ENCODE data around the gene PLA2G6. TPM values are rescaled to one million over a fixed set of nuclear protein-coding genes. Genes with fewer than 3 reads are reported as not detected.
"Not testable (repeated sequence)": the region's sequence is repeated elsewhere in the genome, so short reads cannot be mapped to it uniquely, and the experiment has no call there.

PLA2G6 gene
- total RNA-seq, 2 donors from 2014 or later: 61.5 to 138 TPM

GRCh38 chr22:38081636-38081940 is 100.0 kb downstream of the PLA2G6 start:
- no peaks in the 10 kb centered on the region for H3K9me3 ChIP-seq
- WGBS: 13% methylated on average over 10 of the region's 17 CpGs
- no peaks in the 10 kb centered on the region for H3K36me3 ChIP-seq
- peak overlapping the region; percentile 9 to 21 for H3K4me3 ChIP-seq
- peaks cover 9% of the 10 kb centered on the region for H3K4me1 ChIP-seq (replicated peaks)
- H3K27me3 ChIP-seq (replicated peaks; ENCODE audit: insufficient read depth): no peaks in the 10 kb centered on the region
- DNase-seq (ENCODE audit: low spot score): no peak
- H3K27ac ChIP-seq: peak overlapping the region; percentile 50 to 54
- TF ChIP-seq POLR2AphosphoS5 (IDR thresholded peaks at IDR 0.05) (no peak), POLR2A (IDR thresholded peaks at IDR 0.05) (no peak), CTCF (IDR thresholded peaks at IDR 0.05) (no peak)
- intact Hi-C loops (cut with DNase I): no loop called here

DNA sequence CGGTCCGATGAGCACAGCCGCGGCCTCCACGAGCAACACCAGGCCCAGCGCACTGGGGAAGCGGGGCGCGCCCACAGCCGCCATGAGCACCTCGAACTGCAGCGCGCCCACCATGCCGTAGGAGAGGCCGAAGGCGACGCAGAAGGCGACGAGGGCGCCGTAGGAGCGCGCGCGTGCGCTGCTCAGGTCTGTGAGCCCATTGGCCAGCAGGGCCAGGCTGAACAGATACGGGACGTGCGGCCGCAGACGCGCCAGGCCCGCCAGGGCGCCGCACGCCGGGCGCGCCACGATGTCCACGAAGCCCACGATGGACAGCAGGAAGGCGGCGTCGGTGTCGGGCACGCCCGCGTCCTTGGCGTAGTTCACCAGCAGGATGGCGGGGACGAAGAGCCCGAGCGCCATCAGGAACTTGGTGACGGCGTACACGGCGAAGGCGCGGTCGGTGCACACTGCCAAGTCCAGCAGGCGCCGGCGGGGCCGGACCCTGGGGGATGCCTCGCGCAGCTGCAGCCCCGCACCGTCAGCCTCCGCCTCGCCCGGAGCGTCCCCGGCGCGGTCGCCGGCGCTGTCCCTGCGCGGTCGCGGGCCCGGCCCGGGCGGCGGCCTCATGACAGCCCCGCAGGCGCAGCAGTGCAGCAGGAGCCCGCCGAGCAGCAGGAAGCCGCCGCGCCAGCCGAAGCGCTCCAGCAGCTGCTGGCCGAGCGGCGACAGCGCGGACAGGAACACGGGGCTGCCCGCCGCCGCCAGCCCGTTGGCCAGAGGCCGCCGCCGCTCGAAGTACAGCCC is 100.6 kb downstream of the PLA2G6 start:
- intact Hi-C loops (cut with DNase I): no loop called here
- no peaks in the 10 kb centered on the region for H3K9me3 ChIP-seq
- peak overlapping the region; percentile 50 to 54 for H3K27ac ChIP-seq
- H3K4me3 ChIP-seq: peak overlapping the region; percentile 9 to 21
- no peak for DNase-seq (ENCODE audit: low spot score)
- WGBS: 3% methylated on average over 49 of the region's 110 CpGs
- H3K27me3 ChIP-seq (replicated peaks; ENCODE audit: insufficient read depth): no peaks in the 10 kb centered on the region
- TF ChIP-seq POLR2AphosphoS5 (IDR thresholded peaks at IDR 0.05) (no peak), POLR2A (IDR thresholded peaks at IDR 0.05) (peak; percentile 20), CTCF (IDR thresholded peaks at IDR 0.05) (no peak)
- peaks cover 9% of the 10 kb centered on the region for H3K4me1 ChIP-seq (replicated peaks)
- H3K36me3 ChIP-seq: no peaks in the 10 kb centered on the region

DNA sequence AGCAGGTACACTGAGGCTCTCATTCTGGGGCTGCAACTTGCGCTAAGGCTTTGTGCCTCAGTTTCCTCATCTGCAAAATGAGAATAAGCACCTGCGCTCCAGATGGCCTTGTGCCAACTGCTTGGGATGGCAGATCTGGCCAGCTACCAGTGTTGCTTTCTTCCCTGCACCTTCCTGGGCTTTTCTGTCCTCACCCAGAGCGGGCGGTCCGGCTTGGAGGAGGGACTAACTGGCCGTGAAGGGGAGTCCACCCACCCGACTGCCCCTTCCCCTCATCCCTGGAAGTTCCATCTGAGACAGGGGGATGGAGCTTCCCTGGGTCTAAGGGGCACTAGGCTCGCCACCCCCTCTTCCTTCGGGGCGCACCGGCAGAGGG is 101.2 kb downstream of the PLA2G6 start:
- WGBS: 49% methylated on average over 10 of the region's 11 CpGs
- TF ChIP-seq POLR2A (IDR thresholded peaks at IDR 0.05): no peak
- TF ChIP-seq POLR2AphosphoS5 (IDR thresholded peaks at IDR 0.05): no peak
- no peak for TF ChIP-seq CTCF (IDR thresholded peaks at IDR 0.05)
- intact Hi-C loops (cut with DNase I): no loop called here
- Histone ChIP-seq H3K27me3 (replicated peaks; ENCODE audit: insufficient read depth) (no peaks in the 10 kb centered on the region), H3K36me3 (no peaks in the 10 kb centered on the region), H3K4me3 (peak overlapping the region in 1 of 2 donors; percentile 21), H3K4me1 (replicated peaks) (peaks cover 9% of the 10 kb centered on the region), H3K9me3 (no peaks in the 10 kb centered on the region), H3K27ac (peak overlapping the region in 1 of 2 donors; percentile 50)
- DNase-seq (ENCODE audit: low spot score): no peak

GRCh38 chr22:38079804-38080203 is 101.8 kb downstream of the PLA2G6 start:
- intact Hi-C loops (cut with DNase I): no loop called here
- Histone ChIP-seq H3K4me1 (replicated peaks) (peaks cover 9% of the 10 kb centered on the region), H3K36me3 (peaks cover 0 to 2% of the 10 kb centered on the region in 2 donors), H3K27ac (no peak overlapping the region), H3K27me3 (replicated peaks; ENCODE audit: insufficient read depth) (no peaks in the 10 kb centered on the region), H3K4me3 (no peak overlapping the region), H3K9me3 (no peaks in the 10 kb centered on the region)
- TF ChIP-seq POLR2A (IDR thresholded peaks at IDR 0.05) (no peak), POLR2AphosphoS5 (IDR thresholded peaks at IDR 0.05) (no peak), CTCF (IDR thresholded peaks at IDR 0.05) (no peak)
- WGBS: 84% methylated on average over 7 of the region's 7 CpGs
- no peak for DNase-seq (ENCODE audit: low spot score)

DNA sequence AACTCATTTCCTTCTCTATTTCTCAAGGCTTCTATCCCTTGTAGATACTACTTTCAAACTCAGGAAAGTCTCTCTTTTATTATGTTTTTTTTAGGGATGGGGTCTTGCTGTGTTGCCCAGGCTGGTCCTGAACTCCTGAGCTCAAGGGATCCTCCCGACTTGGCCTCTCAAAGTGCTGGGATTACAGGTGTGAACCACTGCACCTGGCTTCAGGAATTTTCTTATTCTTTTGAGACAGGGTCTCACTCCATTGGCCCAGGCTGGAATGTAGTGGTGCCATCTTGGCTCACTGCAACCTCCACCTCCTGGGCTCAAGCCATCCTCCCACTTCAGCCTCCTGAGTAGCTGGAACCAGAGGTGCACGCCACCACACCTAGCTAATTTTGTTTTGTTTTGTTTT is 102.4 kb downstream of the PLA2G6 start:
- intact Hi-C loops (cut with DNase I); H3K27me3 ChIP-seq (replicated peaks; ENCODE audit: insufficient read depth); H3K9me3 ChIP-seq; H3K4me3 ChIP-seq; H3K36me3 ChIP-seq; H3K27ac ChIP-seq; H3K4me1 ChIP-seq (replicated peaks); DNase-seq (ENCODE audit: low spot score): not testable (repeated sequence)
- 92% methylated on average over 2 of the region's 2 CpGs for WGBS

All from prostate gland (tissue), 2 donors.